GM19193 (cell line): ENCODE measurements around the gene TGFBRAP1.

Experiments
- POLR2A ChIP-seq: IDR thresholded peaks from 4 replicates; pipeline ENCODE4 v1.6.1; 2011; ENCODE audit not compliant: insufficient read depth, insufficient read length; ENCODE audit errors: extremely low read depth

Gene TGFBRAP1

DNA sequence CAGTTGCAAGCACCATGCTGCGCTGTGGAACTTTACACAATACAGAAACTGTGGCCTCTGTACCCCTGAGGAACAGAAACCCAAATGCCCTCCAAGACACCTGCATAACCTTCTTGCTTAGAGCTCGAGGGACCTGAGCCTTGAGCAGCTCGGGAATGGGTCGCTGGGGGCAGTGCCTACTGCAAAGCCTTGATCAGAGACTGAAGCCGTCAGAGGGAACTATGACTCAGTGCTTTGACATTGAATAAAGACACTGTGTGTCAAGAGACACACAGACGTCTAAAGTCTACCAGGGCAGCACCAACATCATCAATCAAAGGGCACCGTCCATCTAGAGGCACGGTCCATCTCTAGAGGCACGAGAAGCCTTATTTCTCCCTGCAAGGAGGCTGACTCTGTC, 57.4 kb downstream of the TGFBRAP1 start:
- TF ChIP-seq POLR2A: no peak

- TF ChIP-seq POLR2A: no peak
These were observed 58.0 kb downstream of the TGFBRAP1 start for GRCh38 chr2:105271393-105272045.

DNA sequence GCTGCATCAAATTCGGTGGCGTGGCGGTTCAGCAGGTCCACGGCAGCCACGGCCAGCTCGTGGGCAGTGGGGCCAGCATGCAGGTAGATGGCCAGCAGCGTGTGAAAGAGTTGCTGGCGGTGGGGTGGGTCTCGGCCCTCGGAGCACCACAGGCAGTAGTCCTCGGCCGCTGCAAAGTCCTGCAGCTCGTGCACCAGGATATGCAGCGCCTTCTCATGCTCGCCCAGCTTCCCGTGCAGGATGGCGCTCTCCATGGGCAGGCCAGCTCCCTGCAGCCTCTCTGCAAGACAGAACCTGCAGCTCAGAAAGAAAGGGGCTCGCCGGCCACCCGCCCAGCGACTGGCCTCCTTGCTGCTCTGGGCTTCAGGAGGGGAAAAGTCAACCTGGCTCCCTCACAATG, 60.1 kb downstream of the TGFBRAP1 start:
- no peak for TF ChIP-seq POLR2A

DNA sequence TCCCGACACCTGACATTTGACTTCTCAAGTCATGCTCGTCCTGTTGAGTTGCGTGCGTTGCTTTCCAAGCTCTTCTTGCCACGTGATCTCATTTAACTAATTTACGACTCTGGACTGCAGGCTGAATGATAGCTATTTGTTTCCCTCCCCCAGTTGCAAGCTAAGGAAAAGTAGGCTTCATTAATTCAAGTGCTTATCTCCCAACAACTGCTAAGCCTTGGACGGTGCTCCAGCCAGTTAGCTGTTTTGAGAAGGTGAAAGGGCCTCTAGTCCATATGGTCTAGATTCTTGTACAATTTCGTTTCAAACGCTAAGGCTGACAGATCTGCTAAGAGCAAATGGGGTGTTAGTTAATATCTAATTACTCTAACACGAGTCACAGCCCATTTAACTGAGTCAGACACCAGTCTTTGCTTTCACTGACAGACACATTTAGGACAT, 66.9 kb downstream of the TGFBRAP1 start:
- TF ChIP-seq POLR2A: no peak

DNA sequence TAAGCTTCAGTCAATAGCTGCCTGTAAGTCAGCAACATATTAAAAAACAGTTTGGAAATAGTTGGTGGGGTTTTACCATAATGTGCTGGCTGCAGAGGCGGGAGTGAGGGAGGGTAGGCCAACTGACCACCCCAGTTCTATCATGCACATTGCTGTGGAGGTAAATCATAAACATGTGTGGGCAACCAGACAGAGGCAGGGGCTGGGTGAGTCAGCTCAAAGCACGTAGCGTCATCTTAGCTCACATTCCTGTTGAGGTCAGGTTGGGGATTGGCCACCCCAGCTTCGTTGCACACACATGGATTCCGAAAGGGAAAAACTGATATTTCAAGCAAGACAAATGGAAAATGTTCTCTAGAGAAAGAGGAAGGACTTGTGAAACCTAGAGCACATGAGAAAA, 68.5 kb downstream of the TGFBRAP1 start:
- no peak for TF ChIP-seq POLR2A

GRCh38 chr2:105258835-105259350, 70.6 kb downstream of the TGFBRAP1 start:
- no peak for TF ChIP-seq POLR2A

GRCh38 chr2:105257981-105258380, 71.6 kb downstream of the TGFBRAP1 start:
- no peak for TF ChIP-seq POLR2A

DNA sequence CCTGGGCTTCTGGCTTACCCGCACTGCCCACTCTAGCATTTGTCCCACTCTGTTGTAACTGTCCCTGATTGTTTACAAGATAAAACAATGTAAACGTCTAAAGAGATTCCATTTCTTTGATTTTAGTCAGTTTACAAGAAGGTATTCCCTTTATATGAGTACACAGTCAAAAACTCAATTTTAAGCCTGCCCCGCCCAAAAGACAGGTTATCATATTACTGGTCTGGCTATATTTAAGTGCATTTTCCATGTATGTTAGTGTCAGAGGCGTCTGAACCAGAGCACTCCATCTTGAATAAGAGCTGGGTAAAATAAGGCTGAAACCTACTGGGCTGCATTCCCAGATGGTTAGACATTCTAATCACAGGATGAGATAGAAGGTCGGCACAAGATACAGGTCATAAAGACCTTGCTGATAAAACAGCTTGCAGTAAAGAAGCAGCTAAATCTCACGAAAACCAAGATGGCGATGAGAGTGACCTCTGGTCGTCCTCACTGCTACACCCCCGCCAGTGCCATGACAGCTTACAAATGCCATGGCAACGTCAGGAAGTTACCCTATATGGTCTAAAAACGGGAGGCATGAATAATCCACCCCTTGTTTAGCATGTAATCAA, 73.0 kb downstream of the TGFBRAP1 start:
- TF ChIP-seq POLR2A: no peak

DNA sequence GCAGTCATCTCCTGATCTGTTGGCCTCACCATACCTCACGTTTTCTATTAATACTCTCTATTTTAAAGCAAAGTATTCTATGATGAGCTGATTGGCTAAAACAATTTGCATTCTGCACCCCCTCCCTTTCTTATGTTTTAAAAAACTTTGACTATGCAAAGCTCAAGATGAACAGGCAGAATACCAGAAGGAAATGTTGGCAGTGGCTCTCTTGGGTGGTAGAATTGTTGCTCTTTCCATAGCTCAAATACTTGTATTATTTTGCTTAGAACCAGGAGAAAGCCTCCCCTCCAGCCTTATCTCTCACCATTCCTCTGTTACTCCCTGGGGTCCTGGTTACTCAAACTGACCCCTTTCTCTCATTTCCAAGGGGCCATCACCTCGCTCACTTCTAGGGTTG, 73.6 kb downstream of the TGFBRAP1 start:
- no peak for TF ChIP-seq POLR2A

GRCh38 chr2:105254531-105255210, 74.9 kb downstream of the TGFBRAP1 start:
- TF ChIP-seq POLR2A: no peak

DNA sequence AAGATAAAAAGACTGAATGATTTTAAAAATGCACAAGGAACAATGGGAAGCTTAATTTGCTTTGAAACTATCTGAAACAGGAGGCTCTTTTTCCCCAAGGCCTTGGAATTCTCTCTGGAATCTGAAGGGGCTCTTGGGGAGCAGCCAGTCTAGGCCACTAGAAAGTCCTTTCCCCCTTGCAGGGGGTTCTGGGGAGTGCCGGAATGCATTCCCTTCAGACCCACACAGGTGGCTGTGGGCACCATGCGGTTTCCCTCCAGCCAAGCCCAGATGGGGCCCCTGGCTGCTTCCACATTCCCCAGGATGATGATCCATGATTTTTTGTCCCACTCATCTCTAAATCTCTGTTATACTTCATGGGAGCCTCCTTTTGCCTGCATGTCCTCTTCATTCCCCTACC, 77.3 kb downstream of the TGFBRAP1 start:
- no peak for TF ChIP-seq POLR2A

GRCh38 chr2:105249891-105250290, 79.6 kb downstream of the TGFBRAP1 start:
- no peak for TF ChIP-seq POLR2A

- no peak for TF ChIP-seq POLR2A
These were observed 80.4 kb downstream of the TGFBRAP1 start for GRCh38 chr2:105249181-105249580.

GRCh38 chr2:105248316-105249070, 81.0 kb downstream of the TGFBRAP1 start:
- no peak for TF ChIP-seq POLR2A

- TF ChIP-seq POLR2A: no peak
These were observed 85.1 kb downstream of the TGFBRAP1 start for GRCh38 chr2:105244451-105244850.
